Endothelial cell of umbilical vein (primary cell): Measurements from ENCODE around the gene ACTR3C. TPM values are rescaled to one million over a fixed set of nuclear protein-coding genes. Genes with fewer than 3 reads are reported as not detected.

Experiments
- BruUV-seq: library from RNA; stranded (reverse); fragments of 400-500 nt; replicated peaks from 2 replicates; lab custom pipeline; 2021; lab: Mats Ljungman, UMichigan
- CTCF ChIA-PET: fragments of 300-600, 350-600 bp; sonication (Branson Sonifier 250); formaldehyde crosslinking; loops from one replicate; lab custom pipeline; 2021; ENCODE audit warnings: antibody characterized with exemption, inconsistent platforms; lab: Charles Lee
- POLR2A ChIA-PET: fragments of 300-600, 350-600 bp; sonication (Branson Sonifier 250); formaldehyde crosslinking; loops from one replicate; lab custom pipeline; 2021; ENCODE audit warnings: antibody characterized with exemption, inconsistent platforms; lab: Charles Lee
- DNase-seq: peaks from one replicate; pipeline ENCODE4 v3.0.0-alpha.2; 2011; ENCODE audit warnings: low read depth, low spot score
- FAIRE-seq: peaks from 2 replicates; lab custom pipeline; 2011; peaks lifted over from hg19 to GRCh38; lab: Jason Lieb, UNC
- H2AFZ ChIP-seq: 2 replicates; pipeline ENCODE4 v1.6.0; 2012; ENCODE audit warnings: low read depth, low read length, control low read depth, inconsistent platforms
- H3K27ac ChIP-seq: 2 replicates; pipeline ENCODE4 v1.5.1; 2011; ENCODE audit warnings: low read depth, mild to moderate bottlenecking, control low read depth, low read length, moderate library complexity; ENCODE audit not compliant: insufficient read depth
- H3K27me3 ChIP-seq, 2 experiments: 2 replicates each; pipeline versions ENCODE4 v1.6.0 to v1.6.1; 2011; ENCODE audit warnings: low read length in 2 of 2, mixed read lengths in 1 of 2; ENCODE audit not compliant: control insufficient read depth in 2 of 2, insufficient read depth in 2 of 2
- H3K36me3 ChIP-seq, 2 experiments: 2 replicates in 1 of 2; 3 replicates in 1 of 2; pipeline ENCODE4 v1.5.1; 2011; ENCODE audit warnings: low read length in 2 of 2, mild to moderate bottlenecking in 1 of 2, moderate library complexity in 1 of 2; ENCODE audit not compliant: control insufficient read depth in 2 of 2, insufficient read depth in 2 of 2; ENCODE audit errors: extremely low read depth in 1 of 2
- H3K4me1 ChIP-seq: 3 replicates; pipeline ENCODE4 v1.5.1; 2011; ENCODE audit warnings: mild to moderate bottlenecking, low read length; ENCODE audit not compliant: control insufficient read depth, insufficient read depth; ENCODE audit errors: extremely low read depth
- H3K4me2 ChIP-seq: 2 replicates; pipeline ENCODE4 v1.6.1; 2011; ENCODE audit warnings: low read length, control low read depth, mixed read lengths; ENCODE audit not compliant: insufficient read depth
- H3K4me3 ChIP-seq, 3 experiments: fragments of 200-600 bp in 1 of 3; sonication (generic), shearing (Covaris generic) in 1 of 3; replicated peaks in 1 of 3; 2 replicates each; pipeline ENCODE4 v1.5.1; 2011 to 2016; ENCODE audit warnings: control low read depth in 3 of 3, low read length in 3 of 3, mild to moderate bottlenecking in 2 of 3, inconsistent platforms in 1 of 3, low read depth in 1 of 3, moderate library complexity in 1 of 3; ENCODE audit not compliant: insufficient read depth in 1 of 3
- H3K79me2 ChIP-seq: 2 replicates; pipeline ENCODE4 v1.6.0; 2012; ENCODE audit warnings: low read length, inconsistent platforms; ENCODE audit not compliant: control insufficient read depth, insufficient read depth
- H3K9ac ChIP-seq: replicated peaks from 2 replicates; pipeline ENCODE3; 2011; ENCODE audit warnings: low read length, control low read depth; ENCODE audit not compliant: insufficient read depth; ENCODE audit errors: extremely low read depth
- H3K9me1 ChIP-seq: replicated peaks from 3 replicates; pipeline ENCODE4 v1.6.0; 2011; ENCODE audit warnings: mild to moderate bottlenecking, low read length; ENCODE audit not compliant: control insufficient read depth, insufficient read depth; ENCODE audit errors: extremely low read depth
- H3K9me3 ChIP-seq: replicated peaks from 2 replicates; pipeline ENCODE4 v1.5.1; 2012; ENCODE audit warnings: low read length, inconsistent platforms; ENCODE audit not compliant: control insufficient read depth, insufficient read depth
- H4K20me1 ChIP-seq: replicated peaks from 2 replicates; pipeline ENCODE3; 2011; ENCODE audit warnings: mild to moderate bottlenecking, low read length; ENCODE audit not compliant: control insufficient read depth, insufficient read depth; ENCODE audit errors: extremely low read depth
- CTCF ChIP-seq, 2 donors: IDR thresholded peaks; 1 replicate in 1 of 2; 2 replicates in 1 of 2; pipeline ENCODE4 v1.5.1; 2011; ENCODE audit warnings: low read length in 2 of 2, mild to moderate bottlenecking in 2 of 2, moderate library complexity in 2 of 2, control low read depth in 1 of 2, inconsistent platforms in 1 of 2, low read depth in 1 of 2; ENCODE audit not compliant: insufficient read depth in 1 of 2; ENCODE audit errors: extremely low read depth in 1 of 2
- EZH2 ChIP-seq: IDR thresholded peaks from 2 replicates; pipeline ENCODE4 v1.6.1; 2012; ENCODE audit warnings: borderline replicate concordance, low read depth, mild to moderate bottlenecking, moderate library complexity, low read length, inconsistent platforms; ENCODE audit not compliant: severe bottlenecking
- FOS ChIP-seq: IDR thresholded peaks from 2 replicates; pipeline ENCODE4 v1.6.1; 2011; ENCODE audit warnings: mild to moderate bottlenecking, low read length, moderate library complexity, borderline replicate concordance; ENCODE audit not compliant: insufficient read depth
- GATA2 ChIP-seq: IDR thresholded peaks from 2 replicates; pipeline ENCODE4 v1.7.0; 2011; ENCODE audit warnings: low read depth, mild to moderate bottlenecking, moderate library complexity, mixed read lengths, low read length; ENCODE audit not compliant: insufficient read length, insufficient read depth
- JUN ChIP-seq: IDR thresholded peaks from 2 replicates; pipeline ENCODE4 v1.6.1; 2011; ENCODE audit warnings: borderline replicate concordance, low read depth; ENCODE audit not compliant: insufficient read length, insufficient read depth
- MAX ChIP-seq: IDR thresholded peaks from 2 replicates; pipeline ENCODE4 v1.6.1; 2011; ENCODE audit not compliant: insufficient read depth, insufficient read length
- MYC ChIP-seq: IDR thresholded peaks from one replicate; pipeline ENCODE4 v1.6.1; 2011; ENCODE audit warnings: mild to moderate bottlenecking, low read depth, low read length
- POLR2A ChIP-seq: IDR thresholded peaks from 2 replicates; pipeline ENCODE4 v1.6.1; 2012; ENCODE audit warnings: low read depth, mild to moderate bottlenecking, control low read depth, low read length
- POLR2AphosphoS5 ChIP-seq: IDR thresholded peaks from 2 replicates; pipeline ENCODE4 v1.6.1; 2012; ENCODE audit warnings: low read depth, mild to moderate bottlenecking, control low read depth, low read length, moderate library complexity; ENCODE audit not compliant: insufficient read depth
- dilution Hi-C: fragments of 300-500 bp; cut with MboI; formaldehyde crosslinking; loops from one replicate; pipeline ENCODE4 v1.15.0; 2019; ENCODE audit warnings: low sequenced_read_pairs; ENCODE audit not compliant: extremely low pct_ligation_motif_present
- intact Hi-C: fragments of 100-400 bp; cut with micrococcal nuclease; formaldehyde crosslinking; loops from one replicate; pipeline ENCODE4 v1.10.0; 2022
- polyA plus RNA-seq, 4 experiments: library from polyadenylated mRNA; depleted of rRNA in 3 of 4; stranded (reverse) in 3 of 4; unstranded in 1 of 4; fragments of >200 nt; gene quantifications; 2 replicates each; pipeline versions ENCODE4 v1.2.1 to v1.2.3, GENCODE V29; 2011 to 2012; ENCODE audit warnings: missing spikeins in 1 of 4
- total RNA-seq: library from RNA; stranded (reverse); gene quantifications from 2 replicates; pipeline ENCODE4 v1.2.3, GENCODE V29; 2021

ACTR3C gene
- total and polyA plus RNA-seq, 2 donors (not counting 3 experiments of a cell fraction or from before 2014, with no cell fraction given): 0.33 TPM; not detected in 1

DNA sequence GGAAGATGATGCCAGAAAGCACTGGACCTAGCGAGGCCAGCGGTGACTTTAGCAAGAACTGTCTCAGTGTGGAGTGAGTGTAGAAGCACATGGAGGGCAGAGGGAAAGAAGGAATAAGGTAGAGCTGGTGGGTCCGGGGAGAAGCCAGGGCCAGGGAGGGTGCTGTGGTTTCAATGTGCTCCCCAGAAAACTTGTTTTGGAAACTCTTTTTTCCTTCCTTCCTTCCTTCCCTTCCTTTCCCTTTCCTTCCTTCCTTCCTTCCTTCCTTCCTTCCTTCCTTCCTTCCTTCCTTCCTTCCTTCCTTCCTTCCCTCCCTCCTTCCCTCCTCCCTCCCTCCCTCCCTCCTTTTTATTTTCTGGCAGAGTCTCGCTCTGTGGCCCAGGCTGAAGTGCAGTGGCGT lies 23.6 kb upstream of the ACTR3C start:
- no peak overlapping the region for H2AFZ ChIP-seq
- H3K9me3 ChIP-seq: no peaks in the 10 kb centered on the region
- FAIRE-seq (no peak), DNase-seq (no peak)
- intact Hi-C loops: no loop called here
- H3K27ac ChIP-seq: no peak overlapping the region
- H3K4me1 ChIP-seq: no peaks in the 10 kb centered on the region
- H3K36me3 ChIP-seq: no peaks in the 10 kb centered on the region
- H3K9me1 ChIP-seq: no peaks in the 10 kb centered on the region
- no TSS peak for BruUV-seq
- ChIA-PET POLR2A (no interaction called here), CTCF (interaction anchor here (2.1 kb wide), 1 partner anchor 8 kb away, joined by 6 read pairs; no protein-coding TSS in a partner anchor)
- H3K9ac ChIP-seq: no peak overlapping the region
- dilution Hi-C loops: no loop called here
- no peaks in the 10 kb centered on the region for H3K79me2 ChIP-seq
- peaks cover 15 to 22% of the 10 kb centered on the region in 2 experiments for H3K27me3 ChIP-seq
- no peak overlapping the region for H3K4me3 ChIP-seq
- TF ChIP-seq MYC: no peak
- no peak for TF ChIP-seq MAX
- no peak for TF ChIP-seq FOS
- TF ChIP-seq POLR2AphosphoS5: no peak
- TF ChIP-seq JUN: no peak
- H3K4me2 ChIP-seq: no peak overlapping the region
- H4K20me1 ChIP-seq: no peaks in the 10 kb centered on the region

- H3K9me1 ChIP-seq: no peaks in the 10 kb centered on the region
- no TSS peak for BruUV-seq
- H3K79me2 ChIP-seq: no peaks in the 10 kb centered on the region
- no peak overlapping the region for H3K27ac ChIP-seq
- no peaks in the 10 kb centered on the region for H4K20me1 ChIP-seq
- intact Hi-C loops (no loop called here), dilution Hi-C loops (no loop called here)
- H2AFZ ChIP-seq: no peak overlapping the region
- H3K4me1 ChIP-seq: no peaks in the 10 kb centered on the region
- POLR2A ChIA-PET: no interaction called here
- no peak for DNase-seq
- peaks cover 25 to 32% of the 10 kb centered on the region in 2 experiments for H3K27me3 ChIP-seq
- CTCF ChIA-PET: no interaction called here
- no peaks in the 10 kb centered on the region for H3K36me3 ChIP-seq
- no peak overlapping the region for H3K4me2 ChIP-seq
- FAIRE-seq: no peak
- no peak overlapping the region for H3K4me3 ChIP-seq
- H3K9ac ChIP-seq: no peak overlapping the region
- H3K9me3 ChIP-seq: no peaks in the 10 kb centered on the region
- no peak for TF ChIP-seq GATA2
- TF ChIP-seq EZH2: no peak
- TF ChIP-seq POLR2AphosphoS5: no peak
- TF ChIP-seq POLR2A: no peak
- no peak for TF ChIP-seq FOS
- TF ChIP-seq CTCF (IDR thresholded peaks at IDR 0.05; ENCODE audit: extremely low read depth in 1 of 2, insufficient read depth in 1 of 2, low read depth in 1 of 2, low read length in 2 of 2): no peak
- no peak for TF ChIP-seq JUN
- no peak for TF ChIP-seq MYC
- no peak for TF ChIP-seq MAX
These were observed 21.7 kb upstream of the ACTR3C start for GRCh38 chr7:150345012-150345411.
